Measurements from ENCODE around the gene CSNK2A2. TPM values are rescaled to one million over a fixed set of nuclear protein-coding genes. Genes with fewer than 3 reads are reported as not detected.

Gene CSNK2A2
- total RNA-seq, 1 experiment from 2014 or later, result 21.7 TPM

Other genes with a start within 250 kb of the CSNK2A2 start
- gene CNGB1, start 227.0 kb downstream of the CSNK2A2 start, total RNA-seq (2014; rRNA removed; shearing (Covaris generic)), result 0.13 TPM in 1 of 2 replicates, not detected in the other
- gene ZNF319, start 197.4 kb downstream of the CSNK2A2 start, total RNA-seq (2014; rRNA removed; shearing (Covaris generic)), result 1.5 and 4.3 TPM in 2 replicates
- 52.9 and 68.5 TPM in 2 replicates for gene USB1, start 196.7 kb downstream of the CSNK2A2 start, total RNA-seq (2014; rRNA removed; shearing (Covaris generic))
- 1.2 and 1.9 TPM in 2 replicates for gene MMP15, start 172.4 kb downstream of the CSNK2A2 start, total RNA-seq (2014; rRNA removed; shearing (Covaris generic))
- 103 and 114 TPM in 2 replicates for gene CFAP20, start 68.7 kb downstream of the CSNK2A2 start, total RNA-seq (2014; rRNA removed; shearing (Covaris generic))
- not detected in 2 replicates for gene PRSS54, start 96.9 kb upstream of the CSNK2A2 start, total RNA-seq (2014; rRNA removed; shearing (Covaris generic))
- gene GINS3, start 194.4 kb upstream of the CSNK2A2 start, total RNA-seq (2014; rRNA removed; shearing (Covaris generic)), result 6.0 and 15.9 TPM in 2 replicates

Data from SJSA1 (cell line).